GM13976 (cell line): ENCODE data around the gene COTL1.

Experiments
- DNase-seq: peaks from one replicate; pipeline ENCODE4 v3.0.0; 2012; ENCODE audit warnings: low spot score
- CTCF ChIP-seq: IDR thresholded peaks from 2 replicates; pipeline ENCODE4 v1.5.1; 2012; ENCODE audit warnings: borderline replicate concordance, mild to moderate bottlenecking; ENCODE audit not compliant: insufficient read depth; ENCODE audit errors: extremely low read depth, missing control alignments, control extremely low read depth
- in situ Hi-C: fragments of 300-500 bp; cut with MboI; formaldehyde crosslinking; loops from one replicate; pipeline ENCODE4 v1.12.0; 2022; ENCODE audit warnings: low sequenced_read_pairs, mixed read lengths, inconsistent platforms; ENCODE audit not compliant: unreplicated experiment

The COTL1 gene

DNA sequence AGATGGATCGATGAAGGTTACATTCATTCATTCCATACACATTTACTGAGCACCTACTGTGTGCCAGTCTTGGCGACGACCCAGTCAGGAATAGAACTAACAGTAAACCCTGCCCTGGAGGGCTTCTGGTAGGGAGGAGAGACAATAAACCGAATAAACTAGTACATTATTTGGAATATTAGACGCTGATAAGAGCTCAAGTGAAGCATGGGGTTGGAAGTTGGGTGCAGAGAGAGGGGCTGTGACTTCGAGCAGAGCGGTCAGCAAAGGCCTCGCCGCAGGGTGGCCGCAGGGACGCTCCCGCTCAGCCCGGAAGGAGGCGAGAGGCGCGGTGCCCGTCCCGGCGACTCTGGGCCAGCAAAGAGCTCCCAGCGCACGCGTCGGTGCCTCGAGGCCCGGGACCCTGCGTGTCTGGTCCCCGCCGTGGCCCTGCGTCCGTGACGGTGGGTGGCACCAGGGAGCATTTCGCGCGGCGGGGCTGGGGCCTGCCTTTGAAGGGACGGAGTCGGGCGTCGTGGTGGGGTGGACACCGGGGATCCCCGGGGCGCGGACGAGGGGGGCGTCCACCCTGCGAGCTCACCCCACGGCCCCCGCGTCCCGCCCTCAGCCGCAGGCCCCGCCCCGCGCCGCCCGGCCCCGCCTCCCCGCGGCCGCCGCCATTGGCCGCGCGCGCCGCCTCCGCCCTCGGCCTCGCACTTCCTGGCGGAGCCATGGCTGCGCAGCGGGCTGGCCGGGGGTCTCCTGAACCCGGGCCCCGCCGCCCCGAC is 30.1 kb upstream of the COTL1 start, which contains the start of gene KLHL36:
KLHL36 (plus strand) TSS at position 684 of the 767 bp plus-strand sequence. CDS start 2,357 bp downstream, outside the sequence.
- peak; percentile 97 for DNase-seq
- in situ Hi-C loops = loop anchor here (25.0 kb wide), 1 partner anchor 314 kb away; no protein-coding TSS in a partner anchor

GRCh38 chr16:84643674-84644073 is 25.8 kb upstream of the COTL1 start:
- no peak for TF ChIP-seq CTCF
- in situ Hi-C loops = loop anchor here (25.0 kb wide), 1 partner anchor 319 kb away; no protein-coding TSS in a partner anchor
- DNase-seq = no peak

More for the DNA sequence above, 30.1 kb upstream of the COTL1 start, which contains the start of gene KLHL36:
- TF ChIP-seq CTCF = no peak

DNA sequence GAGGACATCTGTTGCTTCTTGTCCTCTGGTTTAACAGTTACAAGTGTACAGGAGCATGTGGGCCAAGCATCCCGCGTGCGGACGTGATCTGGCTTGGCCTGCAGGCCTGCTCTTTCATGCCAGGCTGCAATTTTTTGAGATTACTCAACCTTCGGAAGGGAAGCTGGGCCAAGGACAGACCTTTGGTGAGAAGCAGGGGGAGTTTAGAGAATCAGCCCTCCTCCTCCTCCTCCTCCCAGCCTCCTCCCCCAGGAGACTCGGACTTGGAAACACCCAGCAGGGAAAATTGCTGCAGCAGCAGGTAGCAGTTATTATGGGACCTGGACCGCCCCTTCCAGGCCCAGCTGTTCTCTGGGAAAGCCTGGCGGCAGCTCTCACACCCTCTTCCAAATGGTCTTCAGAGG is 25.3 kb upstream of the COTL1 start:
- TF ChIP-seq CTCF = no peak
- in situ Hi-C loops = loop anchor here (25.0 kb wide), 1 partner anchor 319 kb away; no protein-coding TSS in a partner anchor
- no peak for DNase-seq

DNA sequence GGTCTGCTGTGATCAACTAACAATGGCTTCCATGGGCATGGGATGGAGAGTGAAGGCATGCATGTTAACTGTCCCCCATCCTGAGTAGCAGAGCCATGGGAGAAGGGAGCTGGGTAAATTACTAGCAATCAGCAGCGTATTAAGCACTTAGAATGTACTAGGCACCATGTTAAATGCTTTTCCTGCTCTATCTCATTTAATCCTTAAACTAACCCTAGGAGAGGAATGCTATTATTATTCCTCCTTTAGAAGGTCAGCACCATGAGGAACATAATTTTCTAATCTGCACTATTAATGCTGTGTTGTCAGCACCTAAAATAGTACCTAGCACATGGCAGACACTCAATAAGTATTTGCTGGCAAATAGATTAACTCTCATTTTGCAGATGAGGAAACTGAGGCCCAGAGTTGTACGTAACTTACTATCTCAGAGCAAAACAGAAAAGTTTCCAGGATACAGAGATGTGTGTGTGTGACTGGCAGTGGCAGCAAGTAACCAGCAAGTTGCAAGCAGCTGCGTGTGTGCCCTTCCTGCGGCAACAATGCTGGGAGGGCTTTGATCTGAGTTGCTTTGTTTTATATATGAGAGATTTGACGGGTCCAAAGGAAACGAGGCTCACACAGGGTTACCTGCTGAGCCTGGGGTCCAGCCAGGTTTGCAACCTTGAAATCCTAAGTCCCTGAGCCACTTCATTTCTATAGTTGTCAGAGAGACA is 23.9 kb upstream of the COTL1 start:
- in situ Hi-C loops = loop anchor here (25.0 kb wide), 1 partner anchor 320 kb away; no protein-coding TSS in a partner anchor
- no peak for DNase-seq

DNA sequence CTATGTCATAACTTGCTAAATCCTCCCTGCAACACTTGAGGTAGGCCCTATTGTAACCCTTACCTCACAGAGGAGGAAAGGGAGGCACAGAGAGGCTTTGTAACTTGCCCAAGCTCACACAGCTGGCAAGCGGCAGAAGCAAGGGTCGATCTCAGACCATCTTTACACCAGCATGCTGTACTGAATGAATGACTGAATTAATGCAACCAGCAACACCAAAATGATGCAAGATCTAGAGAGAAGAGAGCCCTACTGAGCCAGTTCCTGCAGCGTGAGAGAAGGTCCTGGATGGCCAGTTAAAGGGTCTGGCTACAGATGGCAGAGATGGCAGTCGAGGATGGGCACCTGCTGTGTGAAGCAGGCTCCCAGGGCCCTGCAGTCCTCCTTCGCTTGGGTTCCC is 22.3 kb upstream of the COTL1 start:
- no peak for DNase-seq
- TF ChIP-seq CTCF = no peak
- in situ Hi-C loops = loop anchor here (25.0 kb wide), 1 partner anchor 322 kb away; no protein-coding TSS in a partner anchor

More for the DNA sequence above, 23.9 kb upstream of the COTL1 start:
- TF ChIP-seq CTCF = no peak

DNA sequence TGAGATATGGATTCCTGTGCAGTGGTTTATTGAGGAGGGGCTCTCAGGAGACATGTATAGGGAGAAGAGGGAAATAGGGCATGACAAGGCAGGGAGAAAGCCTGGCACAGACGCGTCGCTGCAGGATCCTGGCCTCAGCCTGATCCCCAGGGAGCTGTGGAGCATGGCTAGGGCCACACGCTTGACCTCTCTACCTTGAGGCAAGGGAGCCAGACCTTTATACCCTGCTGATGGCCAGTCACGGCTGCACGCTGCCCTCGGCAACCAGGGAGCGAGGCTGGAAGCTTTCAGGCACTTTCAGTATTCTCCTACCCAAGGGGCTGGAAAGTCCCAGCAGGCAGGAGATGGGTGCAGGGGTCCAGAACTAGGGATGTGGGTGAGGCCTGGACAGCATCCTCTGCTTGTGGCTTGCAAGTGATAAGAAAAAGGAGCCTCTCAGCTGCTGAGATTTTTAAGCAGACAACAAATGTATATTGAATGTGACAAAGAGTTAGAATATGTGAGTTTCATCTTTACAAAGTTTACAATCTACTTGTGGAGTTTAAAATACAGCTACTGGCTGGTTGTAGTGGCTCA is 20.4 kb upstream of the COTL1 start:
- TF ChIP-seq CTCF = no peak
- DNase-seq = no peak
- in situ Hi-C loops = loop anchor here (25.0 kb wide), 1 partner anchor 324 kb away; no protein-coding TSS in a partner anchor
